HEK293 (cell line): ENCODE measurements around the gene STEEP1.

Experiments used
- BCL11B ChIP-seq: fragments of 450-650 bp; formaldehyde crosslinking; IDR thresholded peaks from 2 replicates; pipeline ENCODE4 v1.5.1; 2016; ENCODE audit warnings: low read depth, missing biosample characterization, missing genetic modification characterization
- GLI4 ChIP-seq: fragments of 450-650 bp; formaldehyde crosslinking; IDR thresholded peaks from 2 replicates; pipeline ENCODE4 v1.5.1; 2016; ENCODE audit warnings: missing biosample characterization, missing genetic modification characterization
- KLF16 ChIP-seq: fragments of 450-650 bp; formaldehyde crosslinking; IDR thresholded peaks from 2 replicates; pipeline ENCODE4 v1.5.1; 2017; ENCODE audit warnings: missing biosample characterization, missing genetic modification characterization
- KLF7 ChIP-seq: fragments of 450-650 bp; formaldehyde crosslinking; IDR thresholded peaks from 2 replicates; pipeline ENCODE4 v1.5.1; 2016; ENCODE audit warnings: missing biosample characterization, missing genetic modification characterization, borderline replicate concordance
- REST ChIP-seq: fragments of 450-650 bp; formaldehyde crosslinking; IDR thresholded peaks from 2 replicates; pipeline ENCODE4 v1.5.1; 2016; ENCODE audit warnings: missing biosample characterization, missing genetic modification characterization
- YY1 ChIP-seq: fragments of 450-650 bp; formaldehyde crosslinking; IDR thresholded peaks from 2 replicates; pipeline ENCODE4 v1.5.1; 2018; ENCODE audit warnings: missing biosample characterization, missing genetic modification characterization
- ZBTB26 ChIP-seq: fragments of 450-650 bp; formaldehyde crosslinking; optimal IDR thresholded peaks from 2 replicates; pipeline ENCODE3; 2016; ENCODE audit warnings: missing biosample characterization, mild to moderate bottlenecking, missing genetic modification characterization
- ZBTB49 ChIP-seq: fragments of 450-650 bp; formaldehyde crosslinking; IDR thresholded peaks from 2 replicates; pipeline ENCODE4 v1.5.1; 2016; ENCODE audit warnings: missing biosample characterization, missing genetic modification characterization, low read depth
- ZFP37 ChIP-seq: fragments of 450-650 bp; formaldehyde crosslinking; IDR thresholded peaks from 2 replicates; pipeline ENCODE4 v1.5.1; 2016; ENCODE audit warnings: missing biosample characterization, missing genetic modification characterization
- ZNF112 ChIP-seq: fragments of 450-650 bp; formaldehyde crosslinking; IDR thresholded peaks from 2 replicates; pipeline ENCODE4 v1.5.0; 2017; ENCODE audit warnings: missing biosample characterization, missing genetic modification characterization
- ZNF324 ChIP-seq: fragments of 450-650 bp; formaldehyde crosslinking; IDR thresholded peaks from 2 replicates; pipeline ENCODE4 v1.5.1; 2016; ENCODE audit warnings: missing biosample characterization, missing genetic modification characterization
- ZNF501 ChIP-seq: fragments of 450-650 bp; formaldehyde crosslinking; IDR thresholded peaks from 2 replicates; pipeline ENCODE4 v1.5.1; 2016; ENCODE audit warnings: missing biosample characterization, missing genetic modification characterization
- ZNF555 ChIP-seq: fragments of 450-650 bp; formaldehyde crosslinking; conservative IDR thresholded peaks from 2 replicates; pipeline ENCODE4 v1.5.1; 2017; ENCODE audit warnings: missing biosample characterization, mild to moderate bottlenecking, missing genetic modification characterization, inconsistent platforms
- ZNF600 ChIP-seq: fragments of 450-650 bp; formaldehyde crosslinking; IDR thresholded peaks from 2 replicates; pipeline ENCODE4 v1.5.1; 2016; ENCODE audit warnings: missing biosample characterization, missing genetic modification characterization
- ZNF610 ChIP-seq: fragments of 450-650 bp; formaldehyde crosslinking; IDR thresholded peaks from 2 replicates; pipeline ENCODE4 v1.5.1; 2016; ENCODE audit warnings: missing biosample characterization, missing genetic modification characterization, borderline replicate concordance
- ZSCAN23 ChIP-seq: fragments of 450-650 bp; formaldehyde crosslinking; IDR thresholded peaks from 2 replicates; pipeline ENCODE4 v1.5.1; 2016; ENCODE audit warnings: missing biosample characterization, missing genetic modification characterization
- ZSCAN30 ChIP-seq: fragments of 450-650 bp; IDR thresholded peaks from 2 replicates; pipeline ENCODE4 v1.5.1; 2018; ENCODE audit warnings: missing biosample characterization, mild to moderate bottlenecking, missing genetic modification characterization, moderate library complexity
- TF ChIP-seq, protein P1 (sequence below): fragments of 450-650 bp; formaldehyde crosslinking; IDR thresholded peaks from 2 replicates; pipeline ENCODE4 v1.5.1; 2016; ENCODE audit warnings: missing biosample characterization, missing genetic modification characterization
- TF ChIP-seq, protein P2 (sequence below): fragments of 450-650 bp; formaldehyde crosslinking; IDR thresholded peaks from 2 replicates; pipeline ENCODE4 v1.5.1; 2017; ENCODE audit warnings: missing biosample characterization, missing genetic modification characterization
- TF ChIP-seq, protein P3 (sequence below): fragments of 450-650 bp; formaldehyde crosslinking; IDR thresholded peaks from 2 replicates; pipeline ENCODE4 v1.5.1; 2016; ENCODE audit warnings: missing biosample characterization, missing genetic modification characterization, borderline replicate concordance

The STEEP1 gene

DNA sequence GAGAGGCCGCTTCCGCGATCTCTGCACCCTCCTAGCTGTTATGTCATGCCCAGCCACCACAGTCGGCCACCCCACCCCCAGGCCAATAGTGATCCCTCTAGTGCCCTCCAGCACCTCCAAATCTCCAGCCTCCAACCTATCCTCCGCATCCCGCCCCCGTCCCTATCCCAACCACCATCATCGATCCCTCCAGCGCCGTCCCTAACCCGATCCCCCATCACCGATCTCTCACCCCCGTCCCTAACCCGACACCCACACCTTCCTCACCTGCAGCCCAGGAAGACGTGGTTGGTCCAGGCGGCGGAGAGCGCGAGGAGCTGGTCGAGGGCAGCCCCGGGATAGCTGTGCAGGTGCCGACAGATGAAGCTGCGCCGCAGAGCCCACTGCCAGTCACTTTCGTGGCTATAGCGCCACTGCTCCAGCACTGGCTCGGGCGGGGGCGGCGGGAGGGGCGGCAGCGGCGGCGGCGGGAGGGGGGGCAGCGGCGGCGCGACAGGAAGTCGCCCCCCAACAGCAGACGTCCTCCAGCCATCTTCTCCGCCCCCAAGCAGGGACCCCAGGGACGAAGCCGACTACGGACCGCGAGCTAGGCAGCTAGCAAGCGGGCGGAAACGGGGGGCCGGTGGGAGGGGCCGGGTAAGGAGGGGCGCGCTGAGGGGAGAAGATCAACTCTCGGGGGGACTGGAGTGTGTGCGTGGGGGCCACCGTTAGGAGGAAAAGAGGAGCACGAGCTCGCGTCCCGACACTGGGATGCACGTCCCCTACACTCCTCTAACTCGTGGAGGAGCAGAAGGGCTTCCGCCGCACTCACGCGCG is 40.5 kb upstream of the STEEP1 start (continued):
- TF ChIP-seq, protein P1, sequence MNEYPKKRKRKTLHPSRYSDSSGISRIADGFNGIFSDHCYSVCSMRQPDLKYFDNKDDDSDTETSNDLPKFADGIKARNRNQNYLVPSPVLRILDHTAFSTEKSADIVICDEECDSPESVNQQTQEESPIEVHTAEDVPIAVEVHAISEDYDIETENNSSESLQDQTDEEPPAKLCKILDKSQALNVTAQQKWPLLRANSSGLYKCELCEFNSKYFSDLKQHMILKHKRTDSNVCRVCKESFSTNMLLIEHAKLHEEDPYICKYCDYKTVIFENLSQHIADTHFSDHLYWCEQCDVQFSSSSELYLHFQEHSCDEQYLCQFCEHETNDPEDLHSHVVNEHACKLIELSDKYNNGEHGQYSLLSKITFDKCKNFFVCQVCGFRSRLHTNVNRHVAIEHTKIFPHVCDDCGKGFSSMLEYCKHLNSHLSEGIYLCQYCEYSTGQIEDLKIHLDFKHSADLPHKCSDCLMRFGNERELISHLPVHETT (tag by site-specific recombination): peak; percentile 12; the same call in 1 of the 2 replicates
- TF ChIP-seq ZNF324 (no peak), ZNF555 (no peak), REST (tag by site-specific recombination) (peak; percentile 28; the same call in 1 of the 2 replicates), ZNF600 (tag by site-specific recombination) (peak; percentile 84), ZNF112 (tag by site-specific recombination) (no peak), BCL11B (tag by site-specific recombination) (peak; percentile 26; the same call in 1 of the 2 replicates), KLF16 (tag by site-specific recombination) (peak; percentile 37; the same call in 1 of the 2 replicates), ZFP37 (peak; percentile 48; the same call in 1 of the 2 replicates), GLI4 (tag by site-specific recombination) (peak; percentile 61; the same call in 1 of the 2 replicates), ZBTB49 (tag by site-specific recombination) (no peak), KLF7 (tag by site-specific recombination) (peak; percentile 31; the same call in 1 of the 2 replicates), ZNF501 (tag by site-specific recombination) (peak; percentile 75), ZSCAN23 (tag by site-specific recombination) (0 out of 2 replicates have a peak, but pooled peaks have one; percentile 13), ZSCAN30 (tag by site-specific recombination) (peak; percentile 43; the same call in 1 of the 2 replicates), ZBTB26 (tag by site-specific recombination) (peak; percentile 58), ZNF610 (tag by site-specific recombination) (peak; percentile 35; the same call in 1 of the 2 replicates), YY1 (tag by site-specific recombination) (0 out of 2 replicates have a peak, but pooled peaks have one; percentile 33)
- TF ChIP-seq, protein P2, sequence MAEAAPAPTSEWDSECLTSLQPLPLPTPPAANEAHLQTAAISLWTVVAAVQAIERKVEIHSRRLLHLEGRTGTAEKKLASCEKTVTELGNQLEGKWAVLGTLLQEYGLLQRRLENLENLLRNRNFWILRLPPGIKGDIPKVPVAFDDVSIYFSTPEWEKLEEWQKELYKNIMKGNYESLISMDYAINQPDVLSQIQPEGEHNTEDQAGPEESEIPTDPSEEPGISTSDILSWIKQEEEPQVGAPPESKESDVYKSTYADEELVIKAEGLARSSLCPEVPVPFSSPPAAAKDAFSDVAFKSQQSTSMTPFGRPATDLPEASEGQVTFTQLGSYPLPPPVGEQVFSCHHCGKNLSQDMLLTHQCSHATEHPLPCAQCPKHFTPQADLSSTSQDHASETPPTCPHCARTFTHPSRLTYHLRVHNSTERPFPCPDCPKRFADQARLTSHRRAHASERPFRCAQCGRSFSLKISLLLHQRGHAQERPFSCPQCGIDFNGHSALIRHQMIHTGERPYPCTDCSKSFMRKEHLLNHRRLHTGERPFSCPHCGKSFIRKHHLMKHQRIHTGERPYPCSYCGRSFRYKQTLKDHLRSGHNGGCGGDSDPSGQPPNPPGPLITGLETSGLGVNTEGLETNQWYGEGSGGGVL (tag by site-specific recombination): peak; percentile 51
- TF ChIP-seq, protein P3, sequence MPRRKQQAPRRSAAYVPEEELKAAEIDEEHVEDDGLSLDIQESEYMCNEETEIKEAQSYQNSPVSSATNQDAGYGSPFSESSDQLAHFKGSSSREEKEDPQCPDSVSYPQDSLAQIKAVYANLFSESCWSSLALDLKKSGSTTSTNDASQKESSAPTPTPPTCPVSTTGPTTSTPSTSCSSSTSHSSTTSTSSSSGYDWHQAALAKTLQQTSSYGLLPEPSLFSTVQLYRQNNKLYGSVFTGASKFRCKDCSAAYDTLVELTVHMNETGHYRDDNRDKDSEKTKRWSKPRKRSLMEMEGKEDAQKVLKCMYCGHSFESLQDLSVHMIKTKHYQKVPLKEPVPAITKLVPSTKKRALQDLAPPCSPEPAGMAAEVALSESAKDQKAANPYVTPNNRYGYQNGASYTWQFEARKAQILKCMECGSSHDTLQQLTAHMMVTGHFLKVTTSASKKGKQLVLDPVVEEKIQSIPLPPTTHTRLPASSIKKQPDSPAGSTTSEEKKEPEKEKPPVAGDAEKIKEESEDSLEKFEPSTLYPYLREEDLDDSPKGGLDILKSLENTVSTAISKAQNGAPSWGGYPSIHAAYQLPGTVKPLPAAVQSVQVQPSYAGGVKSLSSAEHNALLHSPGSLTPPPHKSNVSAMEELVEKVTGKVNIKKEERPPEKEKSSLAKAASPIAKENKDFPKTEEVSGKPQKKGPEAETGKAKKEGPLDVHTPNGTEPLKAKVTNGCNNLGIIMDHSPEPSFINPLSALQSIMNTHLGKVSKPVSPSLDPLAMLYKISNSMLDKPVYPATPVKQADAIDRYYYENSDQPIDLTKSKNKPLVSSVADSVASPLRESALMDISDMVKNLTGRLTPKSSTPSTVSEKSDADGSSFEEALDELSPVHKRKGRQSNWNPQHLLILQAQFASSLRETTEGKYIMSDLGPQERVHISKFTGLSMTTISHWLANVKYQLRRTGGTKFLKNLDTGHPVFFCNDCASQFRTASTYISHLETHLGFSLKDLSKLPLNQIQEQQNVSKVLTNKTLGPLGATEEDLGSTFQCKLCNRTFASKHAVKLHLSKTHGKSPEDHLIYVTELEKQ (tag by site-specific recombination): no peak
